OCI-M2 (cell line): ENCODE measurements around the gene ANKRD53.

ENCODE experiments used
- DNase-seq: peaks from one replicate; lab custom pipeline; 2025; ENCODE audit not compliant: unreplicated experiment; lab: John Stamatoyannopoulos, UW

The ANKRD53 gene

DNA sequence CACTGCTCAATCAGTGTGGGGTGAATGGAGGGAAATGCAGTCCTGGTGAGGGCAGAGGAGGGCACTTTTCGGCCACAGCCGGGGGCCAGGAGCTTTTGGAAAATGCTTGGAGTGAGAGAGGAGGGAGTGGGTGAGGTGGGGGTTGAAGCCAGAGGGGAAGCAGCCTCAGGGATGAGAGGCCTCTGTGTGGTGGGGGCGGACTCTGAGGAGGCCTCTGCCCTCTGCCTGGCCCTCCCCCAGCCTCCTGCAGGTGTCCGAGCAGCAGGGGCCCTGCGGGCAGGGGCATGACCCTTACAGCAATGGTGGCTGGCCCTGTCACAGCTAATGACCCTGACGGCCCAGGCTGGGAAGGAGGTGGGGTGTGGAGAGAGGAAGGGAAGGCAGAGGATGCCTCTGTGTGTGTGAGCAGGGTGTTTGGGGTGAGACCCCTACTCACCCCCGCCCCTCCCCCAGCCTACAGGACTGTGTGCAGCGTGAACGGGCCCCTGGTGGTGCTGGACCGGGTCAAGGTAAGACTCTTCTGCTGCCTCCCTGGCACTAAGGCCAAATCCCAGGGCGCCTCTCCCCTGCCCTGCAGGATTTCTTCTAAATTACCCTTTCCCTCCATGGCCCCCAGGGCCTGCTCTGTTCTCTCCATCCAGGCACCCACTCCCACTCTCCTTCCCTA, 35.1 kb upstream of the ANKRD53 start:
- DNase-seq = no peak

DNA sequence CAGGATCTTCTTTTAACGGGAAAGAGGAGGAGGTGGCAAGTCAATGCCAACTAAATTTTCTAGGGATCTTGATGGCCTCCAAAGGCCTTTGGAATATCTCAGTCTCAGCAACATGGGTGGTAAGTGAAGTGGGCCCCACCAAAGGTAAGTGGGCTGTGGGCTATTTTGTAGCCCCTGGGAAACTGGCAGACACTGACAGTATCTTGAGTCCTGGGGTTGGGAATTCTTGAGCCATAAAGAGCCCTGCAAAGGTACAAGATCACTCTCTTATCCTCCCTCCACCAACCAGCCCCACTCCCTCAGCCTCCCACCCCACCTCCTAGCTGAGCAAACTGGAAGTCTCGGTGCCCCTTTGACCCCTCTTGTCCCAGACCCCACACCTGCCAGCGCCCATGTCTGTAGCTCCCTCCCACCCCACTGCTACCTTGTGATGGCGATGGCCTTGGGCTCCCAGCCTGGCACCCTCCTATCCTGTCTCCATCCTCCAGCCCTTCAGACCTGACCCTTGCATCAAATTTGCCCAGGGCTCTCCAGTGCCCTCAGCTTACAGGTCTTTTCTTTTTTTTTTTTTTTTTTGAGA, 34.2 kb upstream of the ANKRD53 start:
- DNase-seq = no peak

DNA sequence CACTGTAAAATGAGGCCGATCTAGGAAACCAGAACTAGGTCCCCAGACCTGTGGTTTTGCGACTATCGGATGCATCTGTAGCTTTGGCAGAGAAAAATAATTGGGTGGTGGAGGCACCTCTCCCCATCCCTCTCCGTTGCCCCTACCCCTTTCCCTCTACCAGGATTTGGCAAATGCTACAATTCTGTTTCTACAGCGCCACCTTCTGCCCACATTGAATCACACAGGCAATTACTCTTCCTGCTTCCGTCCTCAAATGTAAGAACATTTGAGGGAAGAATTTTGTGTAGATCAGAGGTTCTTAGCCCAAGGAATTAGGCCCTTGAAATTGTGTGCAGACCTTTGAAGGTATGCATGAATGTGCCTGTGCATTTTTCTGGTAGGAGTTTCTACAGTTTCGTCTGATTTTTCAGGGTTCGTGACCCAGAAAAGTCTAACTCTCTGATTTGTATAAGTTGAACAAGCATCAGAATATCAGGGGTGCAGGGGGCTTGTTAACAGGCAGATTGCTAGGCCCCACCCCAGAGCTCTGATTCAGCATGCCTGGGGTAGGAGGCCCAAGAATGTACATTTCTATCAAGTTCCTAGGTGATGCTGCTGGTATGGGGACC, 31.5 kb upstream of the ANKRD53 start:
- DNase-seq = no peak

DNA sequence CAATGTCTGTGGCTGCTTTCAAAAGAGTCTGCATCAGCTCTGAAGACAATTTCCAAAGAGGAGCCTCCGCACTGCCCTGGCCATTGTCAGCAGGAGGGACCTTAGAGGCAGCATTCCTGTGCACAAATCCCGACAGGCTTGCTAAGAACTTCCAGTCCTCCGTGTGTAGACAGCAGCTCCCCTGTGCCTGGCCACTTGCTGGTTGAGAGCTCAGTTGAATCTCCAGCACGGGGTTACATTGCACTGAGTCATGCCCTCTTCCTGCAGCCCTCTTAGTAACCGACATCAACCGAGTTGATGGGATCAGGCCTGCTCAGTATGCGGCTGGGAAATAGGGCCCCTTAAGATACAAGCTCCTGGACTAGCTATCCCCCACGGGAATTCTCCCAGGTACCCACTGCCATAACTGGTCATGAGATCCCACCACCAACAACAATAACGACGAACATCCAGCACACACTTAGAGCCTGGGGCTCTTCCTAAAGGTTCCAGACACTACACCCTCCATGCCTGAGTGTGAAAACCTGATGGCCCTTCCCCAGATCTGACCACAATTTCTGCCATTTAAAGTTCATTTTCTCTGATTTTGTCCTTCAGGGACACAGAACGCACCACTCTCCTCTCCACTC, 30.8 kb upstream of the ANKRD53 start:
- DNase-seq = no peak

DNA sequence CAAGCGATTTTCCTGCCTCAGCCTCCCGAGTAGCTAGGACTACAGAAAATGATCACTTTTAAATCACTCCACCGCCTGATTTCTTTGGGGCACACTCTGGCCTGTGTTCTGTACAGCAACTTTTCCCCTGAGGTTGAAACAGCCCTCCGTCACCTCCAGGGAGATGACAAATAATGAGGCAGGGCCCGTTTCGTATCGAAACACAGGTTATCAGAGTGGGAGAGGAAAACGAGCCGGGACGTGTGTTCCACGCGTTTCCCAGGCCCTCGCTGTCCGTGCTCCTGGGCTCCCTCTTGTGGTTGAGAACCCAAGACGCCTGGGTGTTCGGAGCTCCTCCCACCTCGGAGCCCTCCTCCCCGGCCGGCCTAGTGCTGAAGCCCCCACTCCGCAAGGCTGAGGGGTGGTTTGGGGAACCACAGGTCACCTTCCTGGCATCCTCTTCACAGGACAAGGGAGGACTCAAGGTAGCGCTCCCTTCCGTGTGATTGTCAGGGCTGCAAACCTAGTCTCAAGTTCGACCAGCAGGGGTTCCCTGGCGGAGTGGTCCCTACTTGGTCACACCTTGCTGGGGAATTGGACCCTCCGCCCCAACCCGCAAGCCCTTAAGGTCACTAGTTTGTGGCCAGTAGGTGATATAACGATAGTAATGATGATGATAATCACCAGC, 30.0 kb upstream of the ANKRD53 start:
- no peak for DNase-seq

DNA sequence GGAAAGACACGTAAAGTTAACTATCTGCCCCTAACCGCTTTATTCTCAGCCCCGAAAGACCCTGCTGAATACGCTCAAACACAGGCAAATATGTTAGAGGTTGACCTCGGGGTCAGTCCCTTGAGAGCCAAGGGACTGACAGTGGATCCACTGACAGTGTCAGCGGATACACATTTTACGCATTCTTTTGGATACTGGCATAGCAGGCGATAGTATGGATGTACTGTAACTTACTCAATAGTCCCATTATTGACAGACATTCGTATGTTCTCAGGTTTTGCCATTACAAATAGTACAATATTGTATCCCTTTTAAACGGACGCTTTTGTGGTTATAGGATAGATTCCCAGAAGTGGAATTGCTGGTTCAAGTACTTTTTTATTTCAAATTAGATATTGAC, 29.3 kb upstream of the ANKRD53 start:
- DNase-seq = no peak

DNA sequence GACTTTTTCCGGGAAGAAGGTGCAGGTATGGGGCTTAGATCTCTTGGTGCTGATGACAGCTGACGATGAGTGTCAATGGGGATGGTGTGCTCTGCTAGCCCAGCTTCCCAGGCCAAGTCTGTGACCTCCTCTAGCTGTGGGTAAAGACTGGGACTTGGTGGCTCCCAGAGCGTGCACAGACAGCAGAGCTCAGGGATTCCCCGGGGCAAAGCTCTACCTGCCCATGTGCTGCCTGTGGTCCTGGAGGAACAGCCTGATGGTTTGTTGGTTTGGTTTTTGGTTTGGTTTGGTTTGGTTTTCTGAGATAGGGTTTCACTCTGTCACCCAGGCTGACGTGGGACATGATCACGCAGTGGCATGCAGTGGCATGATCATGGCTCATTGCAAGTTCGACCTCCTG, 23.5 kb upstream of the ANKRD53 start:
- no peak for DNase-seq

DNA sequence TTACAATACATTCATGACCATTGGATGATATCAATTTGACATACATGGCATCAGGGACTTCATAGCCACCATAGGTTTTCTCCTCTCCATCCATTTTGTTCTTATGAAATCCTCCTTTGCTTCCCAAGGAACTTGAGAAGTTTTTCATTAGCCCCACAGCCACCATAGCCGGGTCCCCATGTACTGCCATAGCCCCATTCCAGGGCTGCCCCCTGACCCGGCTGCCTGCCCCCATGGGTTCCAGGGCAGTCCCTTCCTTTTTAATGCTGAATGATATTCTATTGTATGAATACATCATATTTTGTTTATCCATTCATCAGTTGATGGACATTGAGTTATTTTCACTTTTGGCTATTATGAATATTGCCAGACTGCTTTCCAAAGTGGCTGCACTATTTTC, 22.3 kb upstream of the ANKRD53 start:
- DNase-seq = no peak

DNA sequence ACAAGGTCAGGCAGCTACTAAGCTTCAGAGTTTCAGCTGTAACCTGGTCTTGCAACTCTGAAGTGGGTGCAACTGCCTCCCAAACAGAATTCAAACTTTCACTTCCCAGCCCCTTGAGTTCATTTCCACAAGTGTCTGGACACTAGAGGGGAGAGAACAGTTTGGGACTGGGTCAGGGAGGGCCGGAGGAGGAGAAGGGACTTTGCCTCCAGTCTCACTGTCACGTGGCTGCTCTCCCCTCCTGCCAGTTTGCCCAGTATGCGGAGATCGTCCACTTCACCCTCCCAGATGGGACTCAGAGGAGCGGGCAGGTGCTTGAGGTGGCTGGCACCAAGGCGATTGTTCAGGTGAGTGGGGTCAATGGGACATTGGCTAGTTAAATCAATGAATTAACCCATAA, 20.6 kb upstream of the ANKRD53 start:
- DNase-seq = no peak

DNA sequence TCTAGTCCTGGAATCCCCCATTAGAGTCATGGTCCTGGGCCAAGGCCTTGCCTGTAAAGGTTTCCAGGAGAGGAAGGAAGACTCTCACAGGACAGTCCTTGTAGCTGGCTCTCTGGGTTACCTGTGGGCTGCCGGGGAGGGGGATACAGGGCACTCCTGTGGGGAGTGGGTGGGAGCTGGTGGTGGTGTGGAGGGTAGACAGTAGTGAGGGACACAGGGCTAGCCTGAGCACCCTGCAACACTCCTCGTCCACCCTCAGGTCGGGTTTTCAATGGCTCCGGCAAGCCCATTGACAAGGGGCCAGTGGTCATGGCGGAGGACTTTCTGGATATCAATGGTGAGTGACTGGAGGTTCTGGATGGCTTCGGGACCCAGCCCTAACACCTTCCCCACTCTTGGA, 19.7 kb upstream of the ANKRD53 start:
- no peak for DNase-seq

DNA sequence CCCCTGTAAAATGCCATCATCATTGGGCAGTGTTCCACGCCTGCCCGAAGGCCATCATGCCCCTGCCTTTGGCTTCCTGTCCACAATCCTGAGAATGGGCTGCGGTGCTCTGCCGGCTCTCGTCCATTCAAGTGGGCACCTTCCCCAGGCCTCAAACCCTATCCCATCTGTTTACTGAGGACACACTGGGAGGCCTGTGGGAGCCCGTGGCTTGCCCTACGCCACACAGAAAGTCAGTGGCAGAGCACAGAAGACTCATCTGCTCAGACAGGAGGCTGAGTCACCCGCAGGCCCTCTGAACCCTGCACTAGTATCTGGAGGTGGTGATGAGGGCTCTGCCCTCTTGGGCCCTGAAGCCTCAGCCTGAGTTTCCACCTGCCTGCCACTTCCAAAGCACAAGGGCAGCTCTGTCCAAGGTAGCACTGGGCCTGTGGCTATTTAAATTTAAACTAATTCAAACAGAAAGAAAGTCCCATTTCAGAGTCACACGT, 19.1 kb upstream of the ANKRD53 start:
- no peak for DNase-seq

DNA sequence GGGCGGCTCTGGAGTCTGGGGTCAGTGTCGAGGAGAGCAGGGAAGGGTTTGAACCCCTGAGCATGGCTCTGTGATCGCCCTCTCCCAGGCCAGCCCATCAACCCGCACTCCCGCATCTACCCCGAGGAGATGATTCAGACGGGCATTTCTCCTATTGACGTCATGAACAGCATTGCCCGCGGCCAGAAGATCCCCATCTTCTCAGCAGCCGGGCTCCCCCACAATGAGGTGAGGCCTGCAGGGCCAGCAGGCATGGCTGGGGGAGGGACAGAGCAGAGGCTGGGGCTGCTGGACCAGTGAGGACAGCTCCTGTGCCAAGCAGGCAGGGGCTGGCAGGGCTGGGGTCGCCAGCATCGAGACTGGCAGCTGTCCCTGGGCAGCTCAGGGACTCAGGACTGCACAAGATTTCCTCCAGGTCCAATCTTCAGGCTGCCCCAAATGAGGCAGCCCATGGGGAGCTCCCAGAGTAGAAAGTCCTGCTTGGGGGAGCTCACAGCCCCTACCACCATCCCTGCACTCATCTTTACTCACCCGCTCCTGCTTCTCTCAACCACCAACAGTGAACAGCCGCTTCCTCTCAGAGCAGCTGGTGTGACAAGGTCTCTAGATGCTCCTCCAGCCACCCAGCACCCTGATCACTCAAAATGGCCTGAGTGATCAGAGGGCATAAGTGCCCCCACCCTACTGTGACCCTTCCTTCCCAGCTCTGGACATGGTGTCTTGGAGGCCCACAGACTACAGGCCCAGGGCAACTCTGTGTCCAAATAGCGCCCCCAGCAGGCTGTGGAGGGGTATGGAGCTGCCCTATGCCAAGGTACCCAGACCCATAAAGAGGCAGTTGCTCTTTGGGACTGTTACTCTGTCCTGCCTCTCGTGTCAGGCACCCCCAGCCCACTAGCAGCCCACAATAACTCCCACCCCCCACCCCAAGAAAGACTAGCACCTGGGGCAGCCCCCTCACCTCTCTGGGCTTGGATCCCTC, 18.3 kb upstream of the ANKRD53 start:
- DNase-seq = no peak

DNA sequence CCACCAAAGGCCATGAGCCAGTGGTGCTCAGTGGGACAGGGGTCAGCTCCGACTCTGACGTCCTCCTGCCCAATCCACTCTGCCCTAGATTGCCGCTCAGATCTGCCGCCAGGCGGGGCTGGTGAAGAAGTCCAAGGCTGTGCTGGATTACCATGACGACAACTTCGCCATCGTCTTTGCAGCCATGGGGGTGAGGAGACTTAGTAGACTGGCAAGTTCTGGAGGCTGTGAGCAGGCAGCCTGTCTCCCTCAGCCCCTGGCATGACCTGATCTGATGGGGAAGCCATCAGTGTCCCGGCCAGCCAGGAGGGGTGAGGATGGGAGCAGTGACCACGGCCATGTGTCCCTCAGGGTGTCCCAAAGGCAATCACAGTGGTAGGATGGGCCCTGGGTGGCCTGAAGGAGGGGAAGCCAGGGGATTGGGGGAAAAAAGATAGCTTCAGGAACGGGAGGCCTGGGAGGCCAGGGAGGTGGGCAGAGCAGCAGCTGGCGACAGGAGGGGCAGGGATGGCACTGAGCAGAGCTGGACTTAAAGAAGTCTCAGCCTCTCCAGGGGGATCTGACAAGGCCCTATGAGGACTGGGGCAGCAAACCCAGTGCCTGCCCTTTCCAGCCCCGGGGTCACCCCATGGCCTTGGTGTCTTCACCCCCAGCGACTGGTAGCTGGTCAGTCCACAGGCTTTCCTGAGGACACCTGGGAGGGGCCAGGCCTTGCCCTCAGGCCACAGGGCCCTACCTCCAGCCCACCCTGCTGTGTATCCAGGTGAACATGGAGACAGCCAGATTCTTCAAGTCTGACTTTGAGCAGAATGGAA, 17.4 kb upstream of the ANKRD53 start:
- no peak for DNase-seq

DNA sequence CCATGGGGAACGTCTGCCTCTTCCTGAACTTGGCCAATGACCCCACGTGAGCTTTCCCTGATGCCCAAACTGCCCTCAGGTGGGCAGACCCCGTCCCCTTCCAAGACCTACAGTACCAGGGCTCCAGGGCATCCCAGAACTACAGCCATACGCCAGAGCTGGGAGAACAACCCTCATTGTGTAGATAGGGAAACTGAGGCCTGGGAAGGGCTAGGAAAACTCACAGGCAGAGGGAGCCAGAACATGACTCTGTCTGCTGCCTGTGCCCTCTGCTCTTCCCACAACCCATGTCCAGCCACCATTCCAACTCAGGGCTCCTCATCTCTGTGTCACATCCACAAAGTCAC, 16.8 kb upstream of the ANKRD53 start:
- DNase-seq = no peak

DNA sequence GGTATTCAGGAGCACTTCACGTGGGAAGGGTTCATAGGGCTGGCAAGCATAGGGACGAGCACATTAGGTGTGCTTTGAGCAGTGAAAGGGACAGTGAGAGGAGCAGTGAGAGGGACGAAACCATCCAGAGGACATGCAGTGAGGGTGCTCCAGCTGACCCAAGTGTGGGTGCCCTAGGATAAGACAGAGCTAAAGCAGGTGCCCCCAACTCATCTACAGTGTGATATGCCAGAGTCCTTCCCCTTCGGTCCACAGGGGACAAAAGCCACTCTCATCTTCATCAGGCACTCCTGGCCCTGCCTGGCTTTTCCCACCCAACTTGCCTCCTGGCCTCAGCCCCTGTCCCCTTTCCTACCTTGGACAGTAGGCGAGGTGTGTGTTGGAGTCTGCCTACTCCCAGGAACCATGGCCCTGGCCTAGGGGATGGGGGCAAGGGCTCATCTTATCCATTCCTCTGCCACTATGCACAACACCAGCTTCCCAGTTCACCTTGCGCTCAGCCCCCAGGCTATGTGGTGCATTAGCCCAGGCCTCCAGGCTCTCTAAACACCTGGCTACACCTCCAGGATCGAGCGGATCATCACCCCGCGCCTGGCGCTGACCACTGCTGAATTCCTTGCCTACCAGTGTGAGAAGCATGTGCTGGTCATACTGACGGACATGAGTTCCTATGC, 16.1 kb upstream of the ANKRD53 start:
- no peak for DNase-seq

DNA sequence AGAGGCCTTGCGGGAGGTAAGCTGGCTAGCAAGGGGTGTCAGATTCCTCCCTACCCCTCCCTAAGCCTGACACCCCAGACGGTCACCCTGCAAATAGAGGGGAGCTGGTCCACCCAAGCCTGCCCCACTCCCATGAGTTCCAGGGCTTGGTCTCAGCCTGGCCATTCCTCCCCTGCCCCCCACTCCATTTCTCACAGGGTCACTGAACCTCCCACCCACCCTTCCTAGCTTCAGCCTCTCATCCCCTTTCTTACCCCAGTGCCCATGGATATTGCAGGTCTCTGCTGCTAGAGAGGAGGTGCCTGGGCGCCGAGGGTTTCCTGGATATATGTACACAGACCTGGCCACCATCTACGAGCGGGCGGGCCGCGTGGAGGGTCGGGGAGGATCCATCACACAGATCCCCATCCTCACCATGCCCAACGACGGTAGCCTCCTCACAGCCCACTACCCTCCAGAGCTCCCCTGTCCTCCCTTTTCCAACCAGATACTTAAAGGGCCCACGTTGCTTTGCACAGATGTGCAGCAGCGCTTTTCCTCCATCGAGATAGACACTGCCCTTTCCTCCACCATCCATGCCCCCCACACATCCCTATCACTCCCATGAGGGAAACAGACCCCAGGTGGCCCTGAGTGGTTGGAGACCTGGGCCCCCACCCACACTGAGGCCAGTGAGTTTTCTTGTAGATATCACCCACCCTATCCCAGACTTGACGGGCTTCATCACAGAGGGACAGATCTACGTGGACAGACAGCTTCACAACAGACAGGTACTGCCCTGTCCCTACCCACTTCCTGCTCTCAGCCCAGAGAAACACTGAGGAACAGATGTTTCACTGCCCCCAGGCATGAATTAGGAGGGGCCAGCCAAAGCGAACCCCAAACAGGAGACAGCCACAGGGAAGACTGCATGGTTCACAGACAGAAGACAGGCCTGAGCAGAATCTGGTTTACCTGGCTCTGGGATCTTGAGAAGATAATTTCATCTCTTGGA, 15.2 kb upstream of the ANKRD53 start:
- DNase-seq = no peak

DNA sequence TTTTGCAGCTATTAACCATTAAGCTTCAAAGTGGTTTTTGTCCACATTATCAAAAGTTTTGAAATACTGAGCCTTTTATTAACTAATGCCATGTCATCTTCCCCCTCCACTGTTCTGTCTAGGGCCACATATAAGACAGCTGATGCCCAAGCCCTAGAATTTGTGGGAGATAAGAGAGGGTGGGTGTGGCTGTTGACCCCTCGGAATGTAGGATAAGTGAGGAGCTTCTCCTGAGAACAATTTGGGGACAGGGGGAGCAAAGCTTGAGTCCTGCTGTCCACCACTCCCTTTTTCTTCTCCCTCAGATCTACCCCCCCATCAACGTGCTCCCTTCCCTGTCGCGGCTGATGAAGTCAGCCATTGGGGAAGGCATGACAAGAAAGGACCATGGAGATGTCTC, 14.3 kb upstream of the ANKRD53 start:
- DNase-seq = no peak
